Bronchus fibroblast of lung (primary cell): ENCODE data around the gene FBXO28. TPM values are rescaled to one million over a fixed set of nuclear protein-coding genes. Genes with fewer than 3 reads are reported as not detected.

Experiments
- total RNA-seq: library from RNA; depleted of rRNA; stranded (reverse); fragments of >200 nt; gene quantifications from 2 replicates; pipeline ENCODE4 v1.2.3, GENCODE V29; 2015

Gene FBXO28
- total RNA-seq = 19.8 and 20.4 TPM in 2 replicates

GRCh38 chr1:224113918-224114786 lies at the start of gene FBXO28:
Gene FBXO28 (plus strand): TSS chr1:224114111. CDS start chr1:224114130, 19 bp downstream.

GRCh38 chr1:224182866-224183590 lies 69.1 kb downstream of the FBXO28 start, which contains the start of gene DEGS1:
Gene DEGS1 (plus strand): TSS chr1:224183240. CDS start chr1:224183337, 97 bp downstream.

Other genes with a start within 250 kb of the FBXO28 start
- 88.6 and 95.5 TPM in 2 replicates for gene DEGS1, start 69.1 kb downstream of the FBXO28 start, total RNA-seq
- 22.9 and 26.0 TPM in 2 replicates for gene NVL, start 216.1 kb downstream of the FBXO28 start, total RNA-seq
- 53.1 and 58.3 TPM in 2 replicates for gene CNIH4, start 242.8 kb downstream of the FBXO28 start, total RNA-seq